GM13977 (cell line): ENCODE results near the gene SLC16A11.
"Not testable (repeated sequence)": the region's sequence is repeated elsewhere in the genome, so short reads cannot be mapped to it uniquely, and the experiment has no call there.

Experiments used
- DNase-seq: peaks from one replicate; pipeline ENCODE4 v3.0.0; 2012; ENCODE audit warnings: low spot score
- in situ Hi-C: fragments of 300-500 bp; cut with MboI; formaldehyde crosslinking; loops from one replicate; pipeline ENCODE4 v1.12.0; 2022; ENCODE audit warnings: low sequenced_read_pairs, low pct_unique_long_range_greater_than_20kb, mixed read lengths, inconsistent platforms; ENCODE audit not compliant: unreplicated experiment
- TF ChIP-seq, protein P1 (sequence below): IDR thresholded peaks from 2 replicates; pipeline ENCODE4 v1.5.1; 2012; ENCODE audit warnings: mild to moderate bottlenecking, control low read depth; ENCODE audit not compliant: insufficient read depth; ENCODE audit errors: extremely low read depth, missing control alignments

SLC16A11 gene

DNA sequence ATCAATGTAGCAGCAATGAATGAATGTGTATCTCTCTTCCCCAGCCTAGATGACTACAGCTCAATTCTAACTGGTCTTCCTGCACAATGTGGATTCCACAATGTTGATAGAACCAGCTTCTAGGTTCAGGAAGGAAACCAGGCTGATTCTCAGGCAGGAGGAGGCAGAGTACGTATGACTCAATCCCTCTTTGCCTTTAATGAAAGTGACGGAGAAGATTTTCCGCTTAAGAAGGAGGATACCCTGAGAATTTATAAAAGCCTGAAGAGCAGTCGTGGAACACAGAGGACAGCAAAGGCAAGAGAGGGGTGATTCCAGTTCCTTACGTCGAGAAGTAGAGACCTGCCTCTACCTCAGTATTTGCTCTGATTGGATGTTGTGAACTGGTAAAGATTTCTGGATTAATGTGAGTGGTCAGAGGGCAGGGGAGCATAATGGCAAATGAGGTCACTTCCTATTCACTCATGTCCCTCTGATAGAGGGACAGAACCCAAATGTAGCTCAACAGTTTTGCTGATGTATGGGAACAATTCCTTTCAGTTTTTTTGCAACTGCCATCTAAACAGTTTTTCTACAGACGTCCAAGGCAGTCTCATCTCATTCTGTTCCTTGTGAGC, 15.0 kb upstream of the SLC16A11 start:
- in situ Hi-C loops, result loop anchor here (10.0 kb wide), 1 partner anchor 236 kb away; the partner anchor contains the start of gene YBX2
- no peak for DNase-seq
- TF ChIP-seq, protein P1, sequence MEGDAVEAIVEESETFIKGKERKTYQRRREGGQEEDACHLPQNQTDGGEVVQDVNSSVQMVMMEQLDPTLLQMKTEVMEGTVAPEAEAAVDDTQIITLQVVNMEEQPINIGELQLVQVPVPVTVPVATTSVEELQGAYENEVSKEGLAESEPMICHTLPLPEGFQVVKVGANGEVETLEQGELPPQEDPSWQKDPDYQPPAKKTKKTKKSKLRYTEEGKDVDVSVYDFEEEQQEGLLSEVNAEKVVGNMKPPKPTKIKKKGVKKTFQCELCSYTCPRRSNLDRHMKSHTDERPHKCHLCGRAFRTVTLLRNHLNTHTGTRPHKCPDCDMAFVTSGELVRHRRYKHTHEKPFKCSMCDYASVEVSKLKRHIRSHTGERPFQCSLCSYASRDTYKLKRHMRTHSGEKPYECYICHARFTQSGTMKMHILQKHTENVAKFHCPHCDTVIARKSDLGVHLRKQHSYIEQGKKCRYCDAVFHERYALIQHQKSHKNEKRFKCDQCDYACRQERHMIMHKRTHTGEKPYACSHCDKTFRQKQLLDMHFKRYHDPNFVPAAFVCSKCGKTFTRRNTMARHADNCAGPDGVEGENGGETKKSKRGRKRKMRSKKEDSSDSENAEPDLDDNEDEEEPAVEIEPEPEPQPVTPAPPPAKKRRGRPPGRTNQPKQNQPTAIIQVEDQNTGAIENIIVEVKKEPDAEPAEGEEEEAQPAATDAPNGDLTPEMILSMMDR, result no peak

DNA sequence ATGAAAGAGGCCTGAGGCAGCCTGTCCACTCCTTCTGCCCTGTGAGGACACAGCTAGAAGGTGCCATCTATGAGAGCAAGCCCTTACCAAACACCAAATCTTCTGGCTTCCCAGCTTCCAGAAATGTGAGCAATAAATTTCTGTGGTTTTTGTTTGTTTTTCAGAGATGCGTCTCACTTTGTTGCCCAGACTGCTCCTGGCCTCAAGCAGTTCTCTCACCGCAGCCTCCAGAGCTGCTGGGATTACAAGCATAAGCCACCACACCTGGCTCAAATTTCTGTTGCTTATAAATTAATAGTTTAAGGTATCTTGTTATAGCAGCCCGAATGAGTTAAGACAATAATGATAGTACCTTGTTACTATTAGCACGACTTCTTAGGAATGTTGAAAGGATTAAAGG, 12.5 kb upstream of the SLC16A11 start:
- TF ChIP-seq, protein P1, result no peak
- in situ Hi-C loops, result loop anchor here (10.0 kb wide), 1 partner anchor 238 kb away; the partner anchor contains the start of gene YBX2
- no peak for DNase-seq

DNA sequence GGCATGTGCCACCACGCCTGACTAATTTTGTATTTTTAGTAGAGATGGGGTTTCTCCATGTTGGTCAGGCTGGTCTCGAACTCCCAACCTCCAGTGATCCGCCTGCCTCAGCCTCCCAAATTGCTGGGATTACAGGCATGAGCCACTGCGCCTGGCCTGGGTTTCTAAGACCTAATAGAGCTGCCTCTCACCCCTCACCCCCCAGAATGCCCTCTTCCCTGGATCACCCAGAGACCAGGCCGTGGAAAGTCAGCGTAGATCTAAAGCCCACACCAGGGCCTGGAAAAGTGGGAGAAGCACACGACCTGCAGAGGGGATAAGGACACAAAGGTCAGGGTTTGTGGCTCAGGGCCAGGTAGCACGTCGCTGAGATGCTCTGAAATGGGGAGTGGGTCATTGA, 6.7 kb upstream of the SLC16A11 start:
- in situ Hi-C loops, result loop anchor here (5.0 to 10.0 kb wide), 2 partner anchors 82 to 244 kb away; partner anchors contain the start of gene YBX2

DNA sequence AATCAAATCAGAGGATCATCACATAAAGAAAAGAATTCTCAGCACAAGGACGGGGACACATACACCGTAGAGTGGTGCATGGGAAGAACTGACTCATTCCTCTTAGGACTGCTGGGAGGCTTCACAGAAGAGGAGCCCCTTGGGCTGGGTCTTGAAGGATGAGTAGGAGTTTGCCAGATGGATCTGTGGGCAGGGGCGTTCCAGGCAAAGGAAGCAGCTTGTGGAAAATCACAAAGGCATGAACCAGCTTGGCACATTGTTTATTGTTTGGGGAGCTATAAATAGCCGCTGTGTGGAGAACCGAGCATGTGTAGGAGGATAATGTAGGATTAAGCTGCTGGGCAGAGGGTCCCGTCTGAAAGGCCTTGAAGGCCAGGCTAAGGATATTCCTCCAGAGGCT, 5.1 kb upstream of the SLC16A11 start:
- DNase-seq, result no peak
- in situ Hi-C loops, result no loop called here
- TF ChIP-seq, protein P1, result no peak

More for the DNA sequence above, 6.7 kb upstream of the SLC16A11 start:
- DNase-seq, result not testable (repeated sequence)

DNA sequence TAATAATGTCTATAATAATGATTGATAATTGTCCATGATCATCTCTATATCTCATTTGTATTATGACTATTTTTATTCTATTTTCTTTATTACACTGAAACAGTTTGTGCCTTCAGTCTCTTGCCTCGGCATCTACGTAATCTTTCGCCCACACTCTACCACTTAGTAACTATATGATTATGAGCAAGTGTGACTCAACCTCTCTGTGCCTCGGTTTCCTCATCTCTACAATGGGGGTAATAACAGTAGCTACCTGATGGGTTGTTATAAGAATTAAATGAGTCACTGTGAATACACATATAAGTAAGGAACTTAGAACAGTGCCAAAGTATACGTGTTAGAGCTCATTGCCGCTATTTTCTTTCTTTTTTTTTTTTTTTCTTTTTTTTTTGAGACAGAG, 3.7 kb upstream of the SLC16A11 start:
- TF ChIP-seq, protein P1, result no peak
- no peak for DNase-seq
- in situ Hi-C loops, result no loop called here

DNA sequence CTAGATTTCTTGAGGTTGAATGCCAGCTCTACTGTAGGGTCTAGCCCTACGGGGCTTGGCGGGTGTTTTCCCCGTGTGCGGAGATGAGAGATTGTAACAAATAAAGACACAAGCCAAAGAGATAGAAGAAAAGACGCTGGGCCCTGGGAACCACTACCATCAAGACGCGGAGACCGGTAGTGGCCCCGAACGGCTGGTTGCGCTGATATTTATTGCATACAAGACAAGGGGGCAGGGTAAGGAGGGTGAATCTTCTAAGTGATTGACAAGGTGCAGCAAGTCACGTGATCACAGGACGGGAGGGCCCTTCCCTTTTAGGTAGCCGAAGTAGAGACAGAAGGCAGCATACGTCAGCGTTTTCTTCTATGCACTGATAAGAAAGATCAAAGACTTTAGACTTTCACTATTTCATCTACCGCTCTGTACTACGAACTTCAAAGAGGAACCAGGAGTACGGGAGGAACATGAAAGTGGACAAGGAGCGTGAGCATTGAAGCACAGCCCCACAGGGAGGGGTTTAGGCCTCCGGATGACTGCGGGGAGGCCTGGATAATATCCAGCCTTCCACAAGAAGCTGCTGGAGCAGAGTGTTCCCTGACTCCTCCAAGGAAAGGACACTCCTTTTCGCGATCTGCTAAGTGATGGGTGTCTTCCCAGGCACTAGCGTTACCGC, 3.0 kb upstream of the SLC16A11 start:
- in situ Hi-C loops, DNase-seq: not testable (repeated sequence)

DNA sequence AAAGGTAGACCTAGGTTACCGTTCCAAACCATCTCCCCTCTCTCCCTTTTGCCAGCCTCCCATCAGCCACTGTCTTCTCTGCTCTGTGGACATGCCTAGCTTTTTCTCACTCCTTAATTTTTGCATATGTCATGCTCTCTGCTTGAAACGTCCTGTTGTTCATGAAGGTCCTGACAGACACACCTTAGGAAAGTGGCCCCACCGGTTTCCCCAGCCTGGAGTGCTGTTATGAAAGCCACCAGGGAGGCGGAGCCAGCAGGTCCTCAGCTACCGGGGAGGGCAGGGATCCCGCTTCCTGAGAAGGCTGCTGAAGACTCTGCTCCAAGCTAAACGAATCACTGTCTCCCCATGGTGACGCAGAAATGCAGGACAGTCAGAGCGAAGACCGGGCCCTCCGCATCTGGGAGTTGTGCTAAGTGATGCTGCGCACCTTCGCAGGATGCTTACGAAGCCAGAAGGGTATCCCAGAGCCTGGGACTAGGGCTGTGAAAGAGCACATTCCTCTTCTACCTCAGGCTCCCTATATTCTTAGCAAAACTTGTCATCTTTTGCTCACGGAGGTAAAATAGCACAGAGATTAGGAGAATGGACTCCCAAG, 2.3 kb upstream of the SLC16A11 start:
- DNase-seq, result no peak
- in situ Hi-C loops, result no loop called here
- TF ChIP-seq, protein P1, result no peak
